ENCODE measurements around the gene PRPF38B.
"Not testable (repeated sequence)": the region's sequence is repeated elsewhere in the genome, so short reads cannot be mapped to it uniquely, and the experiment has no call there.

PRPF38B gene, protein sequence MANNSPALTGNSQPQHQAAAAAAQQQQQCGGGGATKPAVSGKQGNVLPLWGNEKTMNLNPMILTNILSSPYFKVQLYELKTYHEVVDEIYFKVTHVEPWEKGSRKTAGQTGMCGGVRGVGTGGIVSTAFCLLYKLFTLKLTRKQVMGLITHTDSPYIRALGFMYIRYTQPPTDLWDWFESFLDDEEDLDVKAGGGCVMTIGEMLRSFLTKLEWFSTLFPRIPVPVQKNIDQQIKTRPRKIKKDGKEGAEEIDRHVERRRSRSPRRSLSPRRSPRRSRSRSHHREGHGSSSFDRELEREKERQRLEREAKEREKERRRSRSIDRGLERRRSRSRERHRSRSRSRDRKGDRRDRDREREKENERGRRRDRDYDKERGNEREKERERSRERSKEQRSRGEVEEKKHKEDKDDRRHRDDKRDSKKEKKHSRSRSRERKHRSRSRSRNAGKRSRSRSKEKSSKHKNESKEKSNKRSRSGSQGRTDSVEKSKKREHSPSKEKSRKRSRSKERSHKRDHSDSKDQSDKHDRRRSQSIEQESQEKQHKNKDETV

GRCh38 chr1:108691942-108692723 lies at the start of gene PRPF38B:
Gene PRPF38B, plus strand, starts transcription at chr1:108692310. Its CDS starts 282 bp downstream, at chr1:108692592.
- peak; percentile 81 for DNase-seq

DNA sequence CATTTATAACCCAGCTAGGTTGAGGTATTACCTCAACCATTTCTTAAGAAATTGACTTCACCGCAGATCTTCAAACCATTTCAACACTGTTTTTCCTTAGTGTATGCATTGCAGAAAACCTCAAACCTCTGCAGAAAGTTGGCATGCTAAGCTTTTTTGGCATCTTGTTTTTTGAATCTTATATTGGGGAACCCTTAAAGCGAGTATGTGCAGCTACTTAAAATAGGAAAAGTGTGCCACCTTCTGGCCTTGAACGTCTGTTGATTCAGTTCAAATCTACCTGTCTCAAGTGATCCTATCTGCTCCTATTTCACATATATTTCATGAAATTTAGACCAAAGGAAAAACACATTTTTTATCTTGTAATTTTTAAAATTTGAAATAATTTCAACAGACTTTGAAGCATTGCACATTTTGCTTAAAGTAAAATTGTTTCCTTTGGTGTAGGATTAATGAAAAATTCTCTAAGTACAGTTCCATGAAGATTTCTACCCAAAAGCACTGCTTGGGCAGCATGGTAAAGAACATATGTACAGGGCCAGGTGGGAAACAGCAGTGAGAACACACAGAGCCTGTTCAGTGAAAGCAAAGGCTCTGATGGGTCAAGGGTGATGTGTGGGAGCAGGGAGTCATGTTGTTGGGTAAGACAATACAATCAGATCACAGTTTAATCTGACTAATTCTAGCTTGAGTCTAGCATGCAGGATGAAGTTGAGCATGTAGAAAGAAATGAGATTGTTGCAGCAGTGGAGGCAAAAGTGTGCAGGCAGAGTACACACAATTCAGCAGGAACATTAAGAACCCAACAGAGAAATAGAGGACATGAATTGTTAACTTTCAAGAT lies 48.4 kb upstream of the PRPF38B start:
- DNase-seq: peak; percentile 3

GRCh38 chr1:108644984-108645383 lies 47.1 kb upstream of the PRPF38B start:
- DNase-seq: no peak

- no peak for DNase-seq
Measured at GRCh38 chr1:108645564-108646184, 46.4 kb upstream of the PRPF38B start.

DNA sequence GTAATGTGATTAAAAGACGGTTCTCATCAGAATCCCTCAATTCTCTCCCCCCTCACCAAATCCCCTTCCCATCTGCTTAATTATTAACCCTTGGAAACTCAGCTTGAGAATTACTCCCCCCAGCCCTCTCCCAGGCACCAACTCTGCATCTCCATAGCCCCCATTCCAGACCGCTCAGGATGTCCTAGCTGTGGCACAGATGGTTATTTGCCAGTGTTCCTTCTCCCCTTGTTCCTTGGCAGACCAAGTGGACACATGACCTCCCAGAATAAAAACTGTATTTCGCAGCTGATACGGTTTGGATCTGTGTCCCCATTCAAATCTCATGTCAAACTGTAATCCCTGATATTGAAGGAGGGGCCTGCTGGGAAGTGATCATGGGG lies 45.9 kb upstream of the PRPF38B start:
- no peak for DNase-seq

DNA sequence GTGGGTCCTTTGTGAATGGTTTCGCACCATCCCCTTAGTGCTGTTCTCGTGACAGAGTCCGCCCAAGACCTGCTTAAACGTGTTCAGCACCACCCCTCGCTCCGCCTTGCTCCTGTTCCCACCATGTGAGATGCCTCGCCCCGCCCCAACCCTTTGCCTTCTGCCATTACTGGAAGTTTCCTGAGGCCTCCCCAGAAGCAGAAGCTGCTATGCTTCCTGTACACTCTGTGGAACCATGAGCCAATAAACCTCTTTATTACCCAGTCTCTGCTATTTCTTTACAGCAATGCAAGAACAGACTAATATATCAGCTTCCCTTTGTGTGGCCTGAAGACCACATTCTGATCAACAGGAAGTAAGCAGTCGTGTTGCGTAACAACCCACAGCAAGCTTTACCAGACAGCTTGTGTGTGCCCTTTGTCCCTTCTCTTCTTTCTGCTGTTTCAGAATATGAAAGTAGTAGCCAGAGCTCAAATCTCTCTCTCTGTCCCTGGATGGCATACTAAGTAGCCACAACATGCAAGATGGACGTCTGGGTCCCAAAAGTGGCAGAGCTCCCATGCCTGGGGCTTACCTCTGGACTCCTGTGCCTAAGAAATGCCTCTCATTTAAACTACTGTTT lies 45.4 kb upstream of the PRPF38B start:
- DNase-seq: no peak

DNA sequence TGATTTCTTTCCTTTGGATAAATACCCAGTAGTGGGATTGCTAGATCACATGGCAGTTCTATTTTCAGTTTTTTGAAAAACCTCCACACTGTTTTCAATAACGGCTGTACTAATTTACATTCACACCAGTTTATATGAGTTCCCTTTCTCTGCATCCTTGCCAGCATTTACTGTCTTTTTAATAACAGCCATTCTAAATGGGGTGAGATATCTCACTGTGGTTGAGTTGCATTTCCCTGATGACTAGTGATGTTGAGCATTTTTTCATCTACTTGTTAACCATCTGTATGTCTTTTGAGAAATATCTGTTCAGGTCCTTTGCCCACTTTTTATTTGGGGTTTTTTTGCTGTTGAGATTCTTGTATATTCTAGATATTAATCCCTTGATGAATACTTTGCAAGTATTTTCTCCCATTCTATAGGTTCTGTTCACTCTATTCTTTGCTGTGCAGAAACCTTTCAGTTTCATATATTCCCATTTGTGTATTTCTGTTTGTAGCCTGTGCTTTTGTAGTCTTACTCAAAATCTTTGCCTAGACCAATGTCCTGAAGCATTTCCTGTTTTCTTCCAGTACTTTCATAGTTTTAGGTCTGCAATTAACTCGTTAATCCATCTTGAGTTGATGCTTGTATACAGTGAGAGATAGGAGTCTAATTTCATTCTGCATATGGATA lies 38.5 kb upstream of the PRPF38B start:
- DNase-seq: no peak

GRCh38 chr1:108657356-108658080 lies 34.6 kb upstream of the PRPF38B start:
- no peak for DNase-seq

DNA sequence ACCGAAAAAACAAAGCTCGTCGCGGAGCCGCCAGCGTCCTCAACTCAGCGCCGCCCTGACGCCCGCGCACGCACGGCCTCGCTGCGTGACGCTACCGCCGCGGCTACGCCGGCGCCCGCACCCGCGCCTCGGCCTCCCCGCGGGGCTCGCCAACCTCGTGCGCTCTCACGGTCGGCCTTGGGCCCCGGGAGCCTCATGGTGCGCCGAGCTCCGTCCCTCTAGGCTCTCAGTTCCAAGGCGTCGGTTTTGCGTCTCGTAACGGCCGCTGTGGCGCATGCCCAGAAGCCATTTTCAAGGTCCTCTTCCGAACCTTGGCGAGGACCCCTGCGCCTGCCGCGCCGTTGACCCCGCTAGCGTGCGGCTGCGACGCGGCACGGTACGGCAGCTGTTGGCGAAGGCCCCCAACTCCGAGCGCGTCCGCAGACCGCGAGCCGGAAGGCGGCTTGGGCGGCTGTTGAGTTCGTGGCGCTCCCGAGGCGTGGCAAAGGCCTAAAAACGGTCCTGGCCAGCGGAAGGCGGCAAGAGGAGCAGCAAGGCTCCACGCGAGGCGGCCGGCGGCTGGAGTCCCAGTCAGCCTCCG lies 31.0 kb upstream of the PRPF38B start, which contains the start of gene HENMT1:
Gene HENMT1, minus strand, starts transcription at position 64 of the 580 bp plus-strand sequence. CDS start 1,209 bp downstream, outside the sequence.
- peak; percentile 21 for DNase-seq

DNA sequence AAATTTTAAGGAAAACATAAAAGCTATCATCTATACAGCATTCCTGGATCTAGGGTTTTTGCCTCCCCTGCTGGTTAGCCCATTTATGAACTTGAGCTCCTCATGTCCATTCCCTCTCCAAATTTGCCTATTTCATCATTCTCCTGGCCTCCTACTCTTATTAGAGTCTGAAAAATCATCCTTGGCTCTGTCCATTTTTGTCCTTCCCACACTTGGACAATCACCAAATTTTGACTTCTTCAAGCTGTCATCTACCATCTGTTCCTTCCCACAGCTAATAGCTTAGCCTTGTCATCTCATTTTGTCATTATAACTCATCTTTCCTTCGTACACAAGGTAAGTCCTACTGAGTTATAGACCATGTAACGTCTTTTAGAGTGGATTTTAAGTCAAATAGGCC lies 29.0 kb upstream of the PRPF38B start:
- peak; percentile 50 for DNase-seq

GRCh38 chr1:108664481-108664880 lies 27.6 kb upstream of the PRPF38B start:
- DNase-seq: no peak

DNA sequence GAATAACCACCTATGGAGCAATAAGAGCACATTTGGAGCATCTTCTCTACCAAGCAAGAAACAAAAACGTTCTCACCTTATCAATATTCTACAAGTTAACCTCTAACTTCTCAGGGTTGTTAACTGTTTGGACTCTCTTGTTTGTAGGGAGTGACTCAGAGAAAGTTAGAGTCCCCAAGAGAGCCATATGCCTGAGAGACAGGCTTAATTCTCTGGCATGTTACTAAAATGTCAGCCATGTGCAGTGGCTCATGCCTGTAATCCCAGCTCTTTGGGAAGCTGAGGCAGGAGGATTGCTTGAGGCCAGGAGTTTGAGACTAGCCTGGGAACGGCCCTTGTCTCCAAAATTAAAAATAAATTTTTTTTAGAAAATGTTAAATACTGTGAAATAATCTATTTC lies 27.0 kb upstream of the PRPF38B start:
- no peak for DNase-seq

DNA sequence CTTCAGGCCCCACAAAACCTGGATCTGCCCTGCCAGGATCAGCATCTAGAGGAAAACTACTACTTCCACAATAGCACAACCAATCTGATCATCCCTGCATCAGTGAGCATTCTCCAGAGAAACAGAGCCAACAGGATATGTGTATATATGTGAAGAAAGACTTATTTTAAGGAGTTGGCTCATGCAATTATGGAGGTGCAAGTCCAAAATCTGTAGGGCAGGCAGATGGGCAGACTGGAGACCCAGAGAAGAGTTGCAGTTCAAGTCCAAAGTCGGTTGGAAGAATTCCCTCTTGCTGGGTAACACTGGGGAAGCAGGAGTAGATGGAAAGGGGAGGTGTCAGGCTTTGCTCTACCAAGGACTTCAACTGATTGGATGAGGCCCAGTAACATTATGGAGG lies 26.3 kb upstream of the PRPF38B start:
- DNase-seq: no peak

DNA sequence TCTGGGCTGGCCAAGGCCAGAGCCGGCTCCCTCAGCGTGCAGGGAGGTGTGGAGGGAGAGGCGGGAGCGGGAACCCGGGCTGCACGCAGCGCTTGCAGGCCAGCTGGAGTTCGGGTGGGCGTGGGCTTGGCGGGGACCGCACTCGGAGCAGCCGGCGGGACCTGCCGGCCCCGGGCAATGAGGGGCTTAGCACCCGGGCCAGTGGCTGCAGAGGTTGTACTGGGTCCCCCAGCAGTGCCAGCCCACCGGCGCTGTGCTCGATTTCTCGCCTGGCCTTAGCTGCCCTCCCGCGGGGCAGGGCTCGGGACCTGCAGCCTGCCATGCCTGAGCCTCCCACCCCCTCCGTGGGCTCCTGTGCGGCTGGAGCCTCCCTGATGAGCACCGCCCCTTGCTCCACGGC lies 24.7 kb upstream of the PRPF38B start:
- DNase-seq: not testable (repeated sequence)

GRCh38 chr1:108668777-108669176 lies 23.3 kb upstream of the PRPF38B start:
- DNase-seq: no peak

- DNase-seq: no peak
Measured at GRCh38 chr1:108669679-108670078, 22.4 kb upstream of the PRPF38B start.

GRCh38 chr1:108670131-108670773 lies 21.9 kb upstream of the PRPF38B start:
- DNase-seq: no peak

DNA sequence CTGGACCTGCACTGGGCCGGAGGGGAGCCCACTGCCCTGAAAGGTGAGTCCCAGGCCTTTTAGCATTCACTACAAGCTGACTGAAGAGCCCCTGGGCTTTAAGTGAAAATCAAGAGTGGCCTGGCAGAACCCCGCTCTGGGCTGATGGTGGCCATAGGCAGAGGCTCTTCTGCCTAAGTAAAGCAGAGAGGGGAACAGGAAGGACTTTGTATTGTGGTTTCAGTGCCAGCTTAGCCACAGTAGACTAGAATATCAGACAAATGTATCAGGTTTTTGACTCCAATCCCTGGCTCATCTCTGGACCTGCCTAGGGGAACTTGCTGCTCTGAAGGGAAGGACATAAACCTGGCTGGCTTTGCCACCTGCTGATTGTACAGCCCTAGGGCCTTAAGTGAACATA lies 21.0 kb upstream of the PRPF38B start:
- no peak for DNase-seq

DNA sequence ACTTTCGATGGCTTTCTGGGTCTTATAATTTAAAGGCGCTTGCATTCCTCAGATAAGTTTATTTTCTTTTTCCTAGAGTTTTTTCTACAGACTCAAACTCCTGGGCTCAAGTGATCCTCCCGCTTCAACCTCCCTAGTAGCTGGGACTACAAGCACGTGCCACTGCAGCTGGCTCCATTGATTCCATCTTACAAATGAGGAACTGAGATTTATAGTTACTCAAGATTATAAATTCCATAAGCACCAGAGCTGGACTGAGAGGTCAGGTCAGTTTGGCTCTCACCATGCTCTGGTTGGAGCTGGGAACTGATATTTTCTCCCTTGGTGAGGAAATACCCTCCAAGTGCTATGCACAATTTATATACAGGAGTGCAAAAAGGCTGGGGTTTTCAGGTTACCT lies 13.4 kb upstream of the PRPF38B start:
- DNase-seq: no peak

Data from DMS 273 treated with DMSO at 0.1 percent for 48 hours (cell line).